Measurements from ENCODE around the gene PUSL1. TPM values are rescaled to one million over a fixed set of nuclear protein-coding genes. Genes with fewer than 3 reads are reported as not detected.
A peak's percentile ranks its signal among the peaks of the same experiment; 100 is the strongest.

The PUSL1 gene
- polyA plus RNA-seq, 1 donor (not counting 4 experiments of a cell fraction or from before 2014, with no cell fraction given) = 11.4 TPM

- no peak overlapping the region for H2AFZ ChIP-seq (ENCODE audit: control insufficient read depth, low read length)
- FAIRE-seq = no peak
Observed at GRCh38 chr1:1317420-1317819, 9.0 kb downstream of the PUSL1 start.

GRCh38 chr1:1318131-1318652, 9.8 kb downstream of the PUSL1 start:
- dilution Hi-C loops (cut with MboI; ENCODE audit: extremely low pct_ligation_motif_present, low sequenced_read_pairs) = no loop called here
- peak overlapping the region; percentile 56 for H3K4me2 ChIP-seq (ENCODE audit: control insufficient read depth, extremely low read depth, insufficient read depth, low read depth, low read length)
- H3K4me1 ChIP-seq (ENCODE audit: control insufficient read depth, extremely low read depth, insufficient read depth, low read length) = peaks cover 21% of the 10 kb centered on the region
- H3K27me3 ChIP-seq (ENCODE audit: control insufficient read depth, extremely low read depth, insufficient read depth, low read length) = no peaks in the 10 kb centered on the region
- H3K79me2 ChIP-seq (ENCODE audit: control insufficient read depth, insufficient read depth, low read length) = peaks cover 56% of the 10 kb centered on the region
- H3K9me1 ChIP-seq (ENCODE audit: control insufficient read depth, extremely low read depth, insufficient read depth, low read length) = no peaks in the 10 kb centered on the region
- H3K9me3 ChIP-seq (ENCODE audit: control insufficient read depth, low read depth, low read length) = no peaks in the 10 kb centered on the region
- peaks cover 34 to 37% of the 10 kb centered on the region in 2 experiments for H3K36me3 ChIP-seq (ENCODE audit: control insufficient read depth in 2 of 2, extremely low read depth in 1 of 2, insufficient read depth in 2 of 2, low read length in 2 of 2)
- TF ChIP-seq EZH2 (IDR thresholded peaks at IDR 0.05; ENCODE audit: low read length) (no peak), CTCF (optimal IDR thresholded peaks at IDR 0.05 in 1 of 3, IDR thresholded peaks at IDR 0.05 in 1 of 3, conservative IDR thresholded peaks at IDR 0.05 in 1 of 3; ENCODE audit: extremely low read depth in 1 of 3, insufficient read depth in 2 of 3, low read length in 3 of 3) (no peak)
- no peak overlapping the region for H3K4me3 ChIP-seq (ENCODE audit: control insufficient read depth in 2 of 3, extremely low read depth in 1 of 3, insufficient read depth in 2 of 3, low read depth in 1 of 3, low read length in 3 of 3)
- H4K20me1 ChIP-seq (ENCODE audit: control insufficient read depth, extremely low read depth, insufficient read depth, low read length) = peaks cover 13% of the 10 kb centered on the region
- FAIRE-seq = peak; percentile 93
- peak overlapping the region; percentile 57 for H3K27ac ChIP-seq (ENCODE audit: control insufficient read depth, insufficient read depth, low read length)
- peak overlapping the region; percentile 8 for H3K9ac ChIP-seq (ENCODE audit: control insufficient read depth, extremely low read depth, insufficient read depth, low read length)
- no peak for DNase-seq (ENCODE audit: low read depth, low spot score)
- H2AFZ ChIP-seq (ENCODE audit: control insufficient read depth, low read length) = no peak overlapping the region

More at GRCh38 chr1:1317420-1317819, 9.0 kb downstream of the PUSL1 start:
- Histone ChIP-seq H3K27me3 (ENCODE audit: control insufficient read depth, extremely low read depth, insufficient read depth, low read length) (no peaks in the 10 kb centered on the region), H3K4me1 (ENCODE audit: control insufficient read depth, extremely low read depth, insufficient read depth, low read length) (peaks cover 16% of the 10 kb centered on the region), H3K4me2 (ENCODE audit: control insufficient read depth, extremely low read depth, insufficient read depth, low read depth, low read length) (peak overlapping the region; percentile 56), H3K9me3 (ENCODE audit: control insufficient read depth, low read depth, low read length) (no peaks in the 10 kb centered on the region), H3K9ac (ENCODE audit: control insufficient read depth, extremely low read depth, insufficient read depth, low read length) (no peak overlapping the region), H3K27ac (ENCODE audit: control insufficient read depth, insufficient read depth, low read length) (peak overlapping the region; percentile 52), H3K4me3 (ENCODE audit: control insufficient read depth in 2 of 3, extremely low read depth in 1 of 3, insufficient read depth in 2 of 3, low read depth in 1 of 3, low read length in 3 of 3) (no peak overlapping the region), H3K36me3 (ENCODE audit: control insufficient read depth in 2 of 2, extremely low read depth in 1 of 2, insufficient read depth in 2 of 2, low read length in 2 of 2) (peaks cover 35 to 36% of the 10 kb centered on the region in 2 experiments), H4K20me1 (ENCODE audit: control insufficient read depth, extremely low read depth, insufficient read depth, low read length) (peaks cover 18% of the 10 kb centered on the region), H3K79me2 (ENCODE audit: control insufficient read depth, insufficient read depth, low read length) (peaks cover 55% of the 10 kb centered on the region), H3K9me1 (ENCODE audit: control insufficient read depth, extremely low read depth, insufficient read depth, low read length) (no peaks in the 10 kb centered on the region)
- dilution Hi-C loops (cut with MboI; ENCODE audit: extremely low pct_ligation_motif_present, low sequenced_read_pairs) = no loop called here
- TF ChIP-seq EZH2 (IDR thresholded peaks at IDR 0.05; ENCODE audit: low read length) (no peak), CTCF (optimal IDR thresholded peaks at IDR 0.05 in 1 of 3, IDR thresholded peaks at IDR 0.05 in 1 of 3, conservative IDR thresholded peaks at IDR 0.05 in 1 of 3; ENCODE audit: extremely low read depth in 1 of 3, insufficient read depth in 2 of 3, low read length in 3 of 3) (no peak)
- DNase-seq (ENCODE audit: low read depth, low spot score) = no peak

Measured in keratinocyte (primary cell).